Psoas muscle (tissue), 8 donors: Measurements from ENCODE around the gene ZYX. TPM values are rescaled to one million over a fixed set of nuclear protein-coding genes. Genes with fewer than 3 reads are reported as not detected.
"Not testable (repeated sequence)": the region's sequence is repeated elsewhere in the genome, so short reads cannot be mapped to it uniquely, and the experiment has no call there.

ENCODE experiments used
- ATAC-seq, 4 donors: fragments of 200-7000 bp; cut with Tn5 transposase; one replicate each; pipeline ENCODE4 v1.9.1; 2020; ENCODE audit warnings: moderate library complexity in 3 of 4, mild to moderate bottlenecking in 2 of 4
- DNase-seq, 2 donors: peaks; one replicate each; pipeline ENCODE4 v3.0.0-alpha.2; 2020
- H3K27ac ChIP-seq: fragments of 200-600 bp; one replicate; pipeline ENCODE4 v1.8.0; 2022
- H3K27me3 ChIP-seq, 3 donors: fragments of 200-600 bp in 1 of 3; one replicate each; pipeline versions ENCODE4 v1.6.1 to v1.8.0; 2013 to 2022; ENCODE audit warnings: low read length in 2 of 3, mild to moderate bottlenecking in 2 of 3, moderate library complexity in 1 of 3; ENCODE audit not compliant: insufficient read depth in 3 of 3
- H3K36me3 ChIP-seq, 2 donors: fragments of 200-600 bp in 1 of 2; one replicate each; pipeline versions ENCODE4 v1.6.1 to v1.8.0; 2013 to 2022; ENCODE audit warnings: low read depth in 1 of 2, mild to moderate bottlenecking in 1 of 2, moderate library complexity in 1 of 2; ENCODE audit not compliant: insufficient read depth in 1 of 2
- H3K4me1 ChIP-seq: fragments of 200-600 bp; one replicate; pipeline ENCODE4 v1.8.0; 2022
- H3K4me3 ChIP-seq: fragments of 200-600 bp; one replicate; pipeline ENCODE4 v1.8.0; 2022; ENCODE audit warnings: mild to moderate bottlenecking
- H3K9me3 ChIP-seq: fragments of 200-600 bp; one replicate; pipeline ENCODE4 v1.8.0; 2022
- WGBS, 3 donors: extraction: QIAGEN DNeasy Blood & Tissue Kit; methylation state at CpG; one replicate each; pipeline versions ENCODE4 v1.1.6 to v1.1.7; 2013; 5-methylcytosine and 5-hydroxymethylcytosine counted together
- intact Hi-C, 2 donors: fragments of 100-400 bp; cut with DNase I; formaldehyde crosslinking; loops; one replicate each; pipeline versions ENCODE4 v1.11.0 to v1.14.2; 2022
- polyA plus RNA-seq, 3 donors: library from polyadenylated mRNA; stranded (reverse); fragments of 200-250 nt; gene quantifications; one replicate each; pipeline ENCODE4 v1.2.3, GENCODE V29; 2013
- total RNA-seq, 4 donors: library from RNA; stranded (reverse); fragmentation: NEBNext Ultra II Directional in 2 of 4; extraction: Animal tissue kit (Norgen Biotek cat#: 25700) in 2 of 4; gene quantifications; one replicate each; pipeline versions ENCODE4 v1.2.1 to v1.2.4, GENCODE V29; 2021 to 2023
- TF ChIP-seq, protein P1 (sequence below): fragments of 200-600 bp; IDR thresholded peaks from one replicate; pipeline ENCODE4 v1.8.0; 2022; ENCODE audit warnings: antibody characterized with exemption
- donor health status: healthy with polysubstance abuse.
- donor health status: DM: no; HTN: no; CAD: no; lungs with moderate emphysema.
- donor health status: Bipolar disorder and iron deficiency.
- donor health status: healthy.
- donor health status: DM: yes; HTN: yes; CAD: no.
- donor health status: DM: no; HTN: no; CAD: no.
- donor health status: DM: no; HTN: no; CAD: no.
- donor health status: DM: yes; HTN: yes; CAD: no.

Gene ZYX
- total and polyA plus RNA-seq, 7 donors: 34.4 to 215 (median 84.1) TPM

GRCh38 chr7:143389316-143390103 is 8.4 kb downstream of the ZYX start:
- Histone ChIP-seq H3K9me3 (no peaks in the 10 kb centered on the region), H3K36me3 (peaks cover 13 to 80% of the 10 kb centered on the region in 2 donors), H3K4me1 (peaks cover 32% of the 10 kb centered on the region), H3K27me3 (no peaks in the 10 kb centered on the region), H3K4me3 (no peak overlapping the region), H3K27ac (no peak overlapping the region)
- intact Hi-C loops: no loop called here
- TF ChIP-seq, protein P1, sequence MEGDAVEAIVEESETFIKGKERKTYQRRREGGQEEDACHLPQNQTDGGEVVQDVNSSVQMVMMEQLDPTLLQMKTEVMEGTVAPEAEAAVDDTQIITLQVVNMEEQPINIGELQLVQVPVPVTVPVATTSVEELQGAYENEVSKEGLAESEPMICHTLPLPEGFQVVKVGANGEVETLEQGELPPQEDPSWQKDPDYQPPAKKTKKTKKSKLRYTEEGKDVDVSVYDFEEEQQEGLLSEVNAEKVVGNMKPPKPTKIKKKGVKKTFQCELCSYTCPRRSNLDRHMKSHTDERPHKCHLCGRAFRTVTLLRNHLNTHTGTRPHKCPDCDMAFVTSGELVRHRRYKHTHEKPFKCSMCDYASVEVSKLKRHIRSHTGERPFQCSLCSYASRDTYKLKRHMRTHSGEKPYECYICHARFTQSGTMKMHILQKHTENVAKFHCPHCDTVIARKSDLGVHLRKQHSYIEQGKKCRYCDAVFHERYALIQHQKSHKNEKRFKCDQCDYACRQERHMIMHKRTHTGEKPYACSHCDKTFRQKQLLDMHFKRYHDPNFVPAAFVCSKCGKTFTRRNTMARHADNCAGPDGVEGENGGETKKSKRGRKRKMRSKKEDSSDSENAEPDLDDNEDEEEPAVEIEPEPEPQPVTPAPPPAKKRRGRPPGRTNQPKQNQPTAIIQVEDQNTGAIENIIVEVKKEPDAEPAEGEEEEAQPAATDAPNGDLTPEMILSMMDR: no peak
- DNase-seq (no peak), ATAC-seq (no peak)
- WGBS, 3 donors: 83 to 87% (median 86%) methylated on average over 15 of the region's 15 CpGs

DNA sequence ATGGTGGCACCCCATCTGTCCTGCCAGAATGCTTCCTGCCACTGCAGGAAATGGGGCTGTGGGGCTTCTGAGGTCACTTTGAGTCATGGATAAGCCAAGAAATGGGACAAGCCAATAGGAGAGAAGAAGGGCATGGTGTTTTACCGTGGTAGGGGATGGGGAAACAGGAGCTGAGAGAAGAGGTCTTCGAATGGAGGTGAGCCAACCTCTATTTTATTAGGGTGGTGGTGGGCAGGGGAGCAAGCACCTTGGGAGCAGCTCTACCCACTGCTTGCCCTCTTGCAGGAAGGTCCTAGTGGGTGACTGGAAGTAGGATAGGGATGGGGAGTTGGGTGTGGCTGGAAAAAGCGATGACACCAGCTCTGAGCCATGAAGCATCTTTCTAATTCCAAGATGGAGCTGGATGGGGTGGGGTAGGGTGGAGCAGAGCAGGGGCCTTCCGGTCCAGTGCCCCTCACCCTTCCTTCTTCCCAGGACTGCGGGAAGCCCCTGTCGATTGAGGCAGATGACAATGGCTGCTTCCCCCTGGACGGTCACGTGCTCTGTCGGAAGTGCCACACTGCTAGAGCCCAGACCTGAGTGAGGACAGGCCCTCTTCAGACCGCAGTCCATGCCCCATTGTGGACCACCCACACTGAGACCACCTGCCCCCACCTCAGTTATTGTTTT is 9.1 kb downstream of the ZYX start:
- no peak for ATAC-seq

DNA sequence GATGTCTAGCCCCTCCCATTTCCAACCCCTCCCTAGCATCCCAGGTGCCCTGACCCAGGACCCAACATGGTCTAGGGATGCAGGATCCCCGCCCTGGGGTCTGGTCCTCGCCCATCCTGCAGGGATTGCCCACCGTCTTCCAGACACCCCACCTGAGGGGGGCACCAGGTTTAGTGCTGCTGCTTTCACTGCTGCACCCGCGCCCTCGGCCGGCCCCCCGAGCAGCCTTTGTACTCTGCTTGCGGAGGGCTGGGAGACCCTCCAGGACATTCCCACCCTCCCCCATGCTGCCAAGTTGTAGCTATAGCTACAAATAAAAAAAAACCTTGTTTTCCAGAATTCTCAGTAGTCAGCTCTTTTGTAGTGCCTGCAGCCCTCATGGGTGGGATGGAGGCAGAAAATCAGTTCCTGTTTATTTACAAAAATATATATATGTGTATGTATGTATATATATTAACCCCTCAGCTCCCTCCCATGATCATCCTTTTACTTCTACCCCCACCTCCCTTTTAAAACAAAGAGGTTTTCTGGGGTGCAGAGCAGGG is 9.7 kb downstream of the ZYX start:
- no peak for DNase-seq
- 82 to 85% (median 83%) methylated on average over 9 of the region's 9 CpGs for WGBS, 3 donors
- Histone ChIP-seq H3K4me3 (no peak overlapping the region), H3K36me3 (peaks cover 13 to 68% of the 10 kb centered on the region in 2 donors), H3K4me1 (peaks cover 23% of the 10 kb centered on the region), H3K9me3 (no peaks in the 10 kb centered on the region), H3K27ac (peak overlapping the region; percentile 72), H3K27me3 (no peaks in the 10 kb centered on the region)
- ATAC-seq: no peak
- intact Hi-C loops: no loop called here
- TF ChIP-seq, protein P1: no peak

More for the DNA sequence above, 9.1 kb downstream of the ZYX start:
- TF ChIP-seq, protein P1: no peak
- intact Hi-C loops: no loop called here
- 85 to 90% (median 86%) methylated on average over 10 of the region's 10 CpGs for WGBS, 3 donors
- Histone ChIP-seq H3K27me3 (no peaks in the 10 kb centered on the region), H3K4me1 (peaks cover 25% of the 10 kb centered on the region), H3K9me3 (no peaks in the 10 kb centered on the region), H3K27ac (no peak overlapping the region), H3K4me3 (no peak overlapping the region), H3K36me3 (peaks cover 13 to 73% of the 10 kb centered on the region in 2 donors)
- DNase-seq: no peak

DNA sequence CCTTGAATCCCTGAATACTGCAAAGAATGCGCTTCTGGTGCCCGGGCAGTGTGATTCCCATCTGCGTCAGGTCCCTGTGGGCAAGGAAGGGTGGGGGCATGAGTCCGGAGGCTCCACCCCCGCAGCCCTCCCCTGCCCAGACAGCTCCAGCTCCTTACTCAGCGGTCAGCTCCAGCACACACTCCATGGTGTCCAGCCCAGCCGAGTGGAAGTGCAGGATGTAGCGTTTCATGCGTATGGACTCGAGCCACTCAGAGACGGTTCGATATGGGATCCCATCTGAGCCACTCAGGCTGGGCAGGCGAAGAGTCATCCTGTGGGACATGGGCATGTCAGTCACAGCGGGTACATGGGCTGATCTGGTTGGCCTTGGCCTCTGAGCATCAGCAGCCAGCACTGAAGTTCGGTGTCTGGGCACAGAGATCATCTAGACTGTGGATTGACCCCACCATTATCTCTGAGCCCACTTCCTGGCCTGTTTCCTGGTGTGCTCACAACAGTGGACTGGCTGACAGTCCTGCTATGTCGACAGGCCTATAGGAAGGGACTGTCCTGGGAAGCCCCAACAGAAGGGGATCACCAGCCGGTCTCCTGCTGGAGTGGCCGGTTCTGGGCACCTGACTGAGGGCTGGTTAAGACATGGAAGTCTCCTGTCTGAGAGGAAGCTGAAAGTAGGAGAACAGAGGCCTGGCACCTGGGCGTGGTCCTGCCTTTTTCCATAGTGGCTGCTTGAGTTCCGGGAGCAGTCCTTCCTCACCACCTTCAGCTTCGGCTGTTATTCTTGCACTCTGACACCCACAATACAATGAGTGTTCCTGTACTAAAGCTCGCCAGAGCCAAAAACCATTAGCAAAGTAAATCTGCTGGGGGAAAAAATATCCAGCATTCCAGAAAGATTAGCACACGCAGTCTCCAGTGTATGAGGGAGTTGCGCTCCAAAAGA is 10.6 kb downstream of the ZYX start:
- Histone ChIP-seq H3K4me3 (no peak overlapping the region), H3K27ac (peak overlapping the region; percentile 72), H3K27me3 (no peaks in the 10 kb centered on the region), H3K36me3 (peaks cover 13 to 61% of the 10 kb centered on the region in 2 donors), H3K4me1 (peaks cover 14% of the 10 kb centered on the region), H3K9me3 (no peaks in the 10 kb centered on the region)
- ATAC-seq (peak; percentile 33 to 63 (median 52)), DNase-seq (peak; percentile 81 to 87)
- TF ChIP-seq, protein P1: no peak
- intact Hi-C loops: no loop called here
- 44 to 51% (median 44%) methylated on average over 24 of the region's 24 CpGs for WGBS, 3 donors

DNA sequence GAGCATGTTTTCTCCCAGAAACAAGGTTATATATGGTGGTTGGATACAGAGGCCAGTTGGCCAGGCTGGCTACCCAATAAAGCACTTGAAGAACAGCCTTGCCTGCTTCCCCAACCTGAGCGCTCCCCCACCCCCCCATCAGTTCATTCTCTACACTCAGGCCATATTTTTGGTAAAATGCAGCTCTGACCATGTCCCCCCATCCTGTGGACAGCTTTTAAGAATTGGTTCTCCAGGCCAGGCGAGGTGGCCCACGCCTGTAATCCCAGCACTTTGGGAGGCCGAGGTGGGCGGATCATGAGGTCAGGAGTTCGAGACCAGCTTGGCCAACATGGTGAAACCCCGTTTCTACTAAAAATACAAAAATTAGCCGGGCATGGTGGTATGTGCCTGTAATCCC is 11.3 kb downstream of the ZYX start:
- H3K9me3 ChIP-seq, H3K27me3 ChIP-seq, intact Hi-C loops, ATAC-seq, H3K4me3 ChIP-seq, DNase-seq: not testable (repeated sequence)
- 86 to 89% (median 87%) methylated on average over 8 of the region's 8 CpGs for WGBS, 3 donors
- Histone ChIP-seq H3K4me1 (peaks cover 12% of the 10 kb centered on the region), H3K27ac (peak overlapping the region; percentile 72), H3K36me3 (peaks cover 13 to 56% of the 10 kb centered on the region in 2 donors)
